HepG2 (cell line): ENCODE results near the gene STKLD1. TPM values are rescaled to one million over a fixed set of nuclear protein-coding genes. Genes with fewer than 3 reads are reported as not detected.

Experiments
- ARNT2 ChIP-seq: sonication (generic); formaldehyde crosslinking; IDR thresholded peaks from 2 replicates; pipeline ENCODE4 v1.8.0; 2022; ENCODE audit warnings: mild to moderate bottlenecking, low read depth, missing genetic modification reagents, moderate library complexity
- ASH2L ChIP-seq: fragments of 300-600, 200-600 bp; sonication (generic); IDR thresholded peaks from 2 replicates; pipeline ENCODE4 v1.7.0; 2017; ENCODE audit warnings: low read depth, mild to moderate bottlenecking, moderate library complexity, mixed read lengths, low read length; ENCODE audit not compliant: insufficient read length
- DNMT1 ChIP-seq: sonication (generic); formaldehyde crosslinking; IDR thresholded peaks from 2 replicates; pipeline ENCODE4 v1.5.1; 2020; ENCODE audit warnings: mild to moderate bottlenecking, missing genetic modification reagents
- HDAC2 ChIP-seq: sonication (generic); formaldehyde crosslinking; IDR thresholded peaks from 2 replicates; pipeline ENCODE4 v1.4.0; 2020; ENCODE audit warnings: missing genetic modification reagents
- HNF1A ChIP-seq, 2 experiments: sonication (generic) in 1 of 2; formaldehyde crosslinking in 1 of 2; IDR thresholded peaks; 2 replicates each; pipeline versions ENCODE4 v1.4.0 to v1.6.1; 2016 to 2020; ENCODE audit warnings: borderline replicate concordance in 1 of 2, low read depth in 1 of 2, mild to moderate bottlenecking in 1 of 2, missing genetic modification reagents in 1 of 2
- KDM5B ChIP-seq: sonication (generic); formaldehyde crosslinking; IDR thresholded peaks from 2 replicates; pipeline ENCODE4 v1.4.0; 2020; ENCODE audit warnings: missing genetic modification reagents, mild to moderate bottlenecking, borderline replicate concordance
- NCOA2 ChIP-seq: sonication (generic); formaldehyde crosslinking; IDR thresholded peaks from 2 replicates; pipeline ENCODE4 v1.8.0; 2022; ENCODE audit warnings: inconsistent platforms
- RXRB ChIP-seq: IDR thresholded peaks from 2 replicates; pipeline ENCODE4 v1.6.1; 2016; ENCODE audit warnings: borderline replicate concordance, missing genetic modification reagents, missing compliant biosample characterization
- SIX1 ChIP-seq: sonication (generic); formaldehyde crosslinking; IDR thresholded peaks from 2 replicates; pipeline ENCODE4 v1.4.0; 2020; ENCODE audit warnings: missing genetic modification reagents, borderline replicate concordance
- ZNF317 ChIP-seq: sonication (generic); formaldehyde crosslinking; IDR thresholded peaks from 2 replicates; pipeline ENCODE4 v1.5.0; 2020; ENCODE audit warnings: mild to moderate bottlenecking, missing genetic modification reagents
- ZNF333 ChIP-seq: sonication (generic); formaldehyde crosslinking; IDR thresholded peaks from 2 replicates; pipeline ENCODE4 v1.4.0; 2020; ENCODE audit warnings: mild to moderate bottlenecking, missing genetic modification reagents, borderline replicate concordance
- ZNF354B ChIP-seq: sonication (generic); formaldehyde crosslinking; IDR thresholded peaks from 2 replicates; pipeline ENCODE4 v1.8.0; 2022; ENCODE audit warnings: mild to moderate bottlenecking, missing genetic modification reagents
- ZNF512B ChIP-seq: sonication (generic); formaldehyde crosslinking; IDR thresholded peaks from 2 replicates; pipeline ENCODE4 v1.5.1; 2020; ENCODE audit warnings: missing genetic modification reagents, mild to moderate bottlenecking, borderline replicate concordance
- polyA plus RNA-seq, 8 experiments: library from polyadenylated mRNA; depleted of rRNA in 3 of 8; stranded (reverse) in 7 of 8; unstranded in 1 of 8; fragments of >200 nt; fragmentation: Illumina TruSeq in 4 of 8; extraction: Trizol in 4 of 8; gene quantifications; 2 replicates each; pipeline versions ENCODE4 v1.2.1 to v1.2.3, GENCODE V29; 2011 to 2016; ENCODE audit warnings: low read depth in 4 of 8, missing spikeins in 1 of 8, mixed read lengths in 1 of 8; ENCODE audit not compliant: insufficient read depth in 1 of 8
- total RNA-seq, 5 experiments: library from RNA; depleted of rRNA; stranded (reverse); fragments of >200 nt; fragmentation: Illumina TruSeq; extraction: Trizol; gene quantifications; 2 replicates each; pipeline ENCODE4 v1.2.3, GENCODE V29; 2016; ENCODE audit warnings: low read depth in 1 of 5
- TF ChIP-seq, protein P1 (sequence below): sonication (generic); formaldehyde crosslinking; IDR thresholded peaks from 2 replicates; pipeline ENCODE4 v1.4.0; 2020; ENCODE audit warnings: missing genetic modification reagents, borderline replicate concordance
- TF ChIP-seq, protein P2 (sequence below): sonication (generic); formaldehyde crosslinking; IDR thresholded peaks from 2 replicates; pipeline ENCODE4 v1.4.0; 2020; ENCODE audit warnings: missing genetic modification reagents

STKLD1 gene
- total and polyA plus RNA-seq, 2 of the 13 experiments (the other 11 are each of a cell fraction or from before 2014, with no cell fraction given), result 1.5 to 2.2 TPM

DNA sequence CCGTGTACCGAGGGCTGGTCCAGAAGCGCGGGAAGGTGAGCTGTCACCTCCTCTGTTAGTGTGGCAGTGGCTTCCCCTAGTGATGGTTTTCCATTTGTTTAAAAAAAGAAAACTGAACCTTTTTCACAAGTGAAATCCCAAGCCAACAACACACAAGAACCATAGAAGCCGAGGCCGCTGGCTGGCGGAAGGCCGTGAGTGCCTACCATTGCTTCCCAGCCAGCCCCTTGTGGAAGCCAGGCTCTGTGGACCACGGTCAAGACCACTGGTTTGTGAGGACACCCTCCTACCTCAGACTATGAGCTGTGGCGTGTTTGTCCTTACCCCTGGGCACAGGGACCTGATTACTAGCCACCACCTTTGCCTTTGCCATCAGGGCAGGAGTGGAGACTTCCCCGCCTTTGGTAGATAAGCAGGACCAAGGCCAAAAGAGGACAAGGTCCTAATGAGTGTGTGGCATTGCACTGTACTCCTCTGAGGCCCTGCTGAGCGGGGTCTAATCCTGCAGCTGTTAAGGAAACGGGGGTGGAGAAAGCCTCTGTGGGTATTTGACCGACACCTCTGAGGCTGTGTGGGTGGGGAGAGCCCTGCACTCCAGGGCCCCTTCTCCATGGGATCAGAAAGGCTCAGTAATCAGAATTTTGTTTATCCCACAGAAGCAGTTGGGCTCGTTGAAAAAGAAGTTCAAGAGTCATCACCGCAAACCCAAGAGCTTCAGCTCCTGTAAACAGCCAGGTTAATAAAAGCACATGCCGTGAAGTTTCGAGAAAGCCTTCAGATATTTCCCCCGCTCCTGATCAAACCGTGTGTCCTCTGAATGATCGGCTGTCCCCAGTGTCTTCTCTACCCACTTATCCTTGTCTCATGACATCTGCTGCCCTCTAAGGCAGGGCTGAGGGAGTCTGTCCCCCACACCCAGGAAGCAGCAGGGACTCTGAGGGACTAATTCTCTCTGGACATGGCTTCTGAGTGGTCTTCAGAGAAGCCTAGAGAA lies 15.5 kb upstream of the STKLD1 start (continued):
- TF ChIP-seq HNF1A (IDR thresholded peaks at IDR 0.05; ENCODE audit: low read depth), result no peak
- TF ChIP-seq HNF1A (CRISPR knock-in tag; IDR thresholded peaks at IDR 0.05; ENCODE audit: borderline replicate concordance), result 0 out of 2 replicates have a peak, but pooled peaks have one; percentile 24
- TF ChIP-seq, protein P1, sequence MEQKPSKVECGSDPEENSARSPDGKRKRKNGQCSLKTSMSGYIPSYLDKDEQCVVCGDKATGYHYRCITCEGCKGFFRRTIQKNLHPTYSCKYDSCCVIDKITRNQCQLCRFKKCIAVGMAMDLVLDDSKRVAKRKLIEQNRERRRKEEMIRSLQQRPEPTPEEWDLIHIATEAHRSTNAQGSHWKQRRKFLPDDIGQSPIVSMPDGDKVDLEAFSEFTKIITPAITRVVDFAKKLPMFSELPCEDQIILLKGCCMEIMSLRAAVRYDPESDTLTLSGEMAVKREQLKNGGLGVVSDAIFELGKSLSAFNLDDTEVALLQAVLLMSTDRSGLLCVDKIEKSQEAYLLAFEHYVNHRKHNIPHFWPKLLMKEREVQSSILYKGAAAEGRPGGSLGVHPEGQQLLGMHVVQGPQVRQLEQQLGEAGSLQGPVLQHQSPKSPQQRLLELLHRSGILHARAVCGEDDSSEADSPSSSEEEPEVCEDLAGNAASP (CRISPR knock-in tag), result peak; percentile 20; the same call in 1 of the 2 replicates
- TF ChIP-seq HDAC2 (CRISPR knock-in tag), result no peak
- no peak for TF ChIP-seq ASH2L
- TF ChIP-seq ZNF512B (CRISPR knock-in tag), result no peak
- no peak for TF ChIP-seq ZNF333 (CRISPR knock-in tag)
- TF ChIP-seq NCOA2, result no peak
- peak; percentile 26; the same call in 1 of the 2 replicates for TF ChIP-seq KDM5B (CRISPR knock-in tag)
- TF ChIP-seq DNMT1 (CRISPR knock-in tag), result no peak
- TF ChIP-seq SIX1 (CRISPR knock-in tag), result no peak
- peak; percentile 92 for TF ChIP-seq ZNF317 (CRISPR knock-in tag)
- peak; percentile 33; the same call in 1 of the 2 replicates for TF ChIP-seq RXRB (CRISPR knock-in tag)
- TF ChIP-seq, protein P2, sequence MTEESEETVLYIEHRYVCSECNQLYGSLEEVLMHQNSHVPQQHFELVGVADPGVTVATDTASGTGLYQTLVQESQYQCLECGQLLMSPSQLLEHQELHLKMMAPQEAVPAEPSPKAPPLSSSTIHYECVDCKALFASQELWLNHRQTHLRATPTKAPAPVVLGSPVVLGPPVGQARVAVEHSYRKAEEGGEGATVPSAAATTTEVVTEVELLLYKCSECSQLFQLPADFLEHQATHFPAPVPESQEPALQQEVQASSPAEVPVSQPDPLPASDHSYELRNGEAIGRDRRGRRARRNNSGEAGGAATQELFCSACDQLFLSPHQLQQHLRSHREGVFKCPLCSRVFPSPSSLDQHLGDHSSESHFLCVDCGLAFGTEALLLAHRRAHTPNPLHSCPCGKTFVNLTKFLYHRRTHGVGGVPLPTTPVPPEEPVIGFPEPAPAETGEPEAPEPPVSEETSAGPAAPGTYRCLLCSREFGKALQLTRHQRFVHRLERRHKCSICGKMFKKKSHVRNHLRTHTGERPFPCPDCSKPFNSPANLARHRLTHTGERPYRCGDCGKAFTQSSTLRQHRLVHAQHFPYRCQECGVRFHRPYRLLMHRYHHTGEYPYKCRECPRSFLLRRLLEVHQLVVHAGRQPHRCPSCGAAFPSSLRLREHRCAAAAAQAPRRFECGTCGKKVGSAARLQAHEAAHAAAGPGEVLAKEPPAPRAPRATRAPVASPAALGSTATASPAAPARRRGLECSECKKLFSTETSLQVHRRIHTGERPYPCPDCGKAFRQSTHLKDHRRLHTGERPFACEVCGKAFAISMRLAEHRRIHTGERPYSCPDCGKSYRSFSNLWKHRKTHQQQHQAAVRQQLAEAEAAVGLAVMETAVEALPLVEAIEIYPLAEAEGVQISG (CRISPR knock-in tag), result peak; percentile 23; the same call in 1 of the 2 replicates
- TF ChIP-seq ARNT2, result no peak
- TF ChIP-seq ZNF354B (CRISPR knock-in tag), result no peak
